ENCODE data around the gene CACNB3. TPM values are rescaled to one million over a fixed set of nuclear protein-coding genes. Genes with fewer than 3 reads are reported as not detected.

The CACNB3 gene
- total and polyA plus RNA-seq, 2 donors (not counting 1 experiment from before 2014, with no cell fraction given): 1.6 to 4.0 TPM

GRCh38 chr12:48822711-48823110 lies 4.4 kb downstream of the CACNB3 start:
- Mint-ChIP-seq H3K27ac (no peak overlapping the region), H3K4me1 (peaks cover 9% of the 10 kb centered on the region), H3K27me3 (no peaks in the 10 kb centered on the region), H3K9me3 (ENCODE audit: insufficient read depth) (no peaks in the 10 kb centered on the region), H3K4me3 (no peak overlapping the region)
- no peak for DNase-seq
- Histone ChIP-seq H3K9ac (ENCODE audit: low read length) (no peak overlapping the region), H3K4me2 (replicated peaks; ENCODE audit: low read depth, low read length, poor library complexity, severe bottlenecking) (no peak overlapping the region), H3K79me2 (ENCODE audit: control insufficient read depth, insufficient read depth, low read length) (no peaks in the 10 kb centered on the region), H3K27ac (ENCODE audit: low read length in 2 of 2) (no peak overlapping the region), H2AFZ (ENCODE audit: insufficient read depth, low read depth, low read length, poor library complexity, severe bottlenecking) (no peak overlapping the region), H3K4me1 (ENCODE audit: control insufficient read depth in 2 of 2, insufficient read depth in 2 of 2, low read length in 2 of 2) (peaks cover 4 to 10% of the 10 kb centered on the region in 2 donors), H3K9me3 (ENCODE audit: control extremely low read depth in 1 of 3, control insufficient read depth in 2 of 3, insufficient read depth in 1 of 3, low read length in 2 of 3) (no peaks in the 10 kb centered on the region), H3K36me3 (replicated peaks in 1 of 2; ENCODE audit: control extremely low read depth in 1 of 2, control insufficient read depth in 1 of 2, extremely low read depth in 1 of 2, insufficient read depth in 2 of 2, low read length in 1 of 2) (no peaks in the 10 kb centered on the region), H4K20me1 (ENCODE audit: control insufficient read depth, insufficient read depth, low read length, poor library complexity, severe bottlenecking) (peaks cover 2% of the 10 kb centered on the region), H3K4me3 (ENCODE audit: control extremely low read depth in 1 of 5, extremely low read depth in 1 of 5, insufficient read depth in 1 of 5, low read depth in 2 of 5, low read length in 4 of 5) (no peak overlapping the region), H3K27me3 (replicated peaks in 1 of 4; ENCODE audit: control extremely low read depth in 1 of 4, control insufficient read depth in 3 of 4, insufficient read depth in 4 of 4, low read length in 3 of 4) (peaks cover 0 to 8% (median 1%) of the 10 kb centered on the region in 4 experiments)
- intact Hi-C loops (cut with micrococcal nuclease): no loop called here
- POLR2A ChIA-PET: no interaction called here
- no CpG with 5 or more reads among the region's 2 CpGs for WGBS (ENCODE audit: insufficient coverage)
- CTCF ChIA-PET: interaction anchor here (0.6 to 1.3 kb wide), 2 partner anchors 9 to 169 kb away, joined by 3 read pairs; no protein-coding TSS in a partner anchor
- no peak for ATAC-seq (ENCODE audit: low read depth)
- TF ChIP-seq CTCF (IDR thresholded peaks at IDR 0.05): no peak
- no peak for TF ChIP-seq EZH2 (IDR thresholded peaks at IDR 0.05; ENCODE audit: borderline replicate concordance, insufficient read depth, low read depth, low read length, poor library complexity, severe bottlenecking)

GRCh38 chr12:48823281-48823680 lies 5.0 kb downstream of the CACNB3 start:
- H3K79me2 ChIP-seq (ENCODE audit: control insufficient read depth, insufficient read depth, low read length): no peaks in the 10 kb centered on the region
- no peaks in the 10 kb centered on the region for H3K27me3 Mint-ChIP-seq
- no peaks in the 10 kb centered on the region for H3K9me3 ChIP-seq (ENCODE audit: control extremely low read depth in 1 of 3, control insufficient read depth in 2 of 3, insufficient read depth in 1 of 3, low read length in 2 of 3)
- ATAC-seq (ENCODE audit: low read depth) (no peak), DNase-seq (no peak)
- peaks cover 4% of the 10 kb centered on the region for H3K4me1 Mint-ChIP-seq
- H3K9me3 Mint-ChIP-seq (ENCODE audit: insufficient read depth): no peaks in the 10 kb centered on the region
- peaks cover 0 to 3% (median 0%) of the 10 kb centered on the region in 4 experiments for H3K27me3 ChIP-seq (replicated peaks in 1 of 4; ENCODE audit: control extremely low read depth in 1 of 4, control insufficient read depth in 3 of 4, insufficient read depth in 4 of 4, low read length in 3 of 4)
- H3K4me2 ChIP-seq (replicated peaks; ENCODE audit: low read depth, low read length, poor library complexity, severe bottlenecking): no peak overlapping the region
- ChIA-PET CTCF (interaction anchor here (0.6 to 1.3 kb wide), 2 partner anchors 9 to 169 kb away, joined by 3 read pairs; no protein-coding TSS in a partner anchor), POLR2A (no interaction called here)
- H3K4me3 ChIP-seq (ENCODE audit: control extremely low read depth in 1 of 5, extremely low read depth in 1 of 5, insufficient read depth in 1 of 5, low read depth in 2 of 5, low read length in 4 of 5): no peak overlapping the region
- no peak overlapping the region for H2AFZ ChIP-seq (ENCODE audit: insufficient read depth, low read depth, low read length, poor library complexity, severe bottlenecking)
- no peak overlapping the region for H3K4me3 Mint-ChIP-seq
- H3K27ac ChIP-seq (ENCODE audit: low read length in 2 of 2): no peak overlapping the region
- H3K27ac Mint-ChIP-seq: no peak overlapping the region
- peaks cover 0 to 3% of the 10 kb centered on the region in 2 experiments for H3K36me3 ChIP-seq (replicated peaks in 1 of 2; ENCODE audit: control extremely low read depth in 1 of 2, control insufficient read depth in 1 of 2, extremely low read depth in 1 of 2, insufficient read depth in 2 of 2, low read length in 1 of 2)
- intact Hi-C loops (cut with micrococcal nuclease): no loop called here
- H3K4me1 ChIP-seq (ENCODE audit: control insufficient read depth in 2 of 2, insufficient read depth in 2 of 2, low read length in 2 of 2): peaks cover 0 to 5% of the 10 kb centered on the region in 2 donors
- TF ChIP-seq EZH2 (IDR thresholded peaks at IDR 0.05; ENCODE audit: borderline replicate concordance, insufficient read depth, low read depth, low read length, poor library complexity, severe bottlenecking) (no peak), CTCF (IDR thresholded peaks at IDR 0.05) (no peak)
- WGBS (ENCODE audit: insufficient coverage): 95% methylated on average over 11 of the region's 11 CpGs
- no peak overlapping the region for H3K9ac ChIP-seq (ENCODE audit: low read length)
- H4K20me1 ChIP-seq (ENCODE audit: control insufficient read depth, insufficient read depth, low read length, poor library complexity, severe bottlenecking): peaks cover 5% of the 10 kb centered on the region
